HEK293 (cell line): ENCODE data around the gene ABTB2.

Source experiments
- BCL11A ChIP-seq: fragments of 450-650 bp; formaldehyde crosslinking; IDR thresholded peaks from 2 replicates; pipeline ENCODE4 v1.5.1; 2016; ENCODE audit warnings: low read depth, missing biosample characterization, missing genetic modification characterization
- EGR2 ChIP-seq: fragments of 450-650 bp; formaldehyde crosslinking; IDR thresholded peaks from 2 replicates; pipeline ENCODE4 v1.5.1; 2016; ENCODE audit warnings: low read depth, missing biosample characterization, missing genetic modification characterization
- GFI1B ChIP-seq: fragments of 450-650 bp; formaldehyde crosslinking; IDR thresholded peaks from 2 replicates; pipeline ENCODE4 v1.5.1; 2016; ENCODE audit warnings: missing biosample characterization, missing genetic modification characterization
- PRDM4 ChIP-seq: fragments of 450-650 bp; formaldehyde crosslinking; IDR thresholded peaks from 2 replicates; pipeline ENCODE4 v1.5.1; 2017; ENCODE audit warnings: missing biosample characterization, missing genetic modification characterization
- SALL2 ChIP-seq: fragments of 450-650 bp; formaldehyde crosslinking; IDR thresholded peaks from 2 replicates; pipeline ENCODE4 v1.5.0; 2017; ENCODE audit warnings: missing biosample characterization, mild to moderate bottlenecking, missing genetic modification characterization, borderline replicate concordance
- SP7 ChIP-seq: fragments of 450-650 bp; formaldehyde crosslinking; IDR thresholded peaks from 2 replicates; pipeline ENCODE4 v1.5.1; 2016; ENCODE audit warnings: missing biosample characterization, missing genetic modification characterization
- TRIM28 ChIP-seq: IDR thresholded peaks from 2 replicates; pipeline ENCODE4 v1.6.1; 2011; ENCODE audit warnings: low read length, control low read depth, borderline replicate concordance
- ZBTB17 ChIP-seq: fragments of 450-650 bp; formaldehyde crosslinking; IDR thresholded peaks from 2 replicates; pipeline ENCODE4 v1.5.1; 2016; ENCODE audit warnings: missing biosample characterization, missing genetic modification characterization
- ZBTB44 ChIP-seq: fragments of 450-650 bp; IDR thresholded peaks from 2 replicates; pipeline ENCODE4 v1.5.1; 2018; ENCODE audit warnings: missing biosample characterization, mild to moderate bottlenecking, missing genetic modification characterization
- ZBTB7A ChIP-seq: fragments of 450-650 bp; formaldehyde crosslinking; IDR thresholded peaks from 2 replicates; pipeline ENCODE4 v1.5.1; 2016; ENCODE audit warnings: low read depth, missing biosample characterization, missing genetic modification characterization
- ZNF138 ChIP-seq: fragments of 450-650 bp; formaldehyde crosslinking; IDR thresholded peaks from 2 replicates; pipeline ENCODE4 v1.5.1; 2016; ENCODE audit warnings: missing biosample characterization, missing genetic modification characterization, borderline replicate concordance
- ZNF157 ChIP-seq: fragments of 450-650 bp; formaldehyde crosslinking; IDR thresholded peaks from 2 replicates; pipeline ENCODE4 v1.5.1; 2016; ENCODE audit warnings: missing biosample characterization, missing genetic modification characterization
- ZNF2 ChIP-seq: fragments of 450-650 bp; formaldehyde crosslinking; IDR thresholded peaks from 2 replicates; pipeline ENCODE4 v1.5.1; 2016; ENCODE audit warnings: missing biosample characterization, missing genetic modification characterization
- ZNF221 ChIP-seq: fragments of 450-650 bp; formaldehyde crosslinking; IDR thresholded peaks from 2 replicates; pipeline ENCODE4 v1.5.1; 2017; ENCODE audit warnings: missing biosample characterization, missing genetic modification characterization, borderline replicate concordance
- ZNF223 ChIP-seq: fragments of 450-650 bp; formaldehyde crosslinking; IDR thresholded peaks from 2 replicates; pipeline ENCODE4 v1.5.1; 2016; ENCODE audit warnings: missing biosample characterization, missing genetic modification characterization
- ZNF274 ChIP-seq, 2 experiments: fragments of 200-500 bp in 1 of 2; fragments of 450-650 bp in 1 of 2; sonication (Bioruptor generic) in 1 of 2; formaldehyde crosslinking in 1 of 2; IDR thresholded peaks; 2 replicates each; pipeline versions ENCODE4 v1.5.1 to v1.6.1; 2014 to 2016; ENCODE audit warnings: borderline replicate concordance in 1 of 2, inconsistent platforms in 1 of 2, low read length in 1 of 2, missing biosample characterization in 1 of 2, missing genetic modification characterization in 1 of 2
- ZNF335 ChIP-seq: fragments of 450-650 bp; formaldehyde crosslinking; conservative IDR thresholded peaks from 2 replicates; pipeline ENCODE4 v1.5.1; 2016; ENCODE audit warnings: missing biosample characterization, missing genetic modification characterization
- ZNF48 ChIP-seq: fragments of 450-650 bp; formaldehyde crosslinking; IDR thresholded peaks from 2 replicates; pipeline ENCODE4 v1.5.1; 2016; ENCODE audit warnings: missing biosample characterization, missing genetic modification characterization
- ZNF558 ChIP-seq: fragments of 450-650 bp; formaldehyde crosslinking; IDR thresholded peaks from 2 replicates; pipeline ENCODE4 v1.5.1; 2016; ENCODE audit warnings: missing biosample characterization, missing genetic modification characterization
- ZNF561 ChIP-seq: fragments of 450-650 bp; IDR thresholded peaks from 2 replicates; pipeline ENCODE4 v1.5.1; 2018; ENCODE audit warnings: missing biosample characterization, missing genetic modification characterization, borderline replicate concordance
- ZNF610 ChIP-seq: fragments of 450-650 bp; formaldehyde crosslinking; IDR thresholded peaks from 2 replicates; pipeline ENCODE4 v1.5.1; 2016; ENCODE audit warnings: missing biosample characterization, missing genetic modification characterization, borderline replicate concordance
- ZNF624 ChIP-seq: fragments of 450-650 bp; formaldehyde crosslinking; IDR thresholded peaks from 2 replicates; pipeline ENCODE4 v1.5.1; 2017; ENCODE audit warnings: missing biosample characterization, missing genetic modification characterization
- ZNF677 ChIP-seq: fragments of 450-650 bp; IDR thresholded peaks from 2 replicates; pipeline ENCODE4 v1.5.0; 2018; ENCODE audit warnings: missing biosample characterization, mild to moderate bottlenecking, missing genetic modification characterization, moderate library complexity
- ZNF791 ChIP-seq: fragments of 450-650 bp; formaldehyde crosslinking; IDR thresholded peaks from 2 replicates; pipeline ENCODE4 v1.5.1; 2016; ENCODE audit warnings: missing biosample characterization, missing genetic modification characterization
- ZNF792 ChIP-seq: fragments of 450-650 bp; formaldehyde crosslinking; IDR thresholded peaks from 2 replicates; pipeline ENCODE4 v1.5.1; 2016; ENCODE audit warnings: missing biosample characterization, missing genetic modification characterization
- TF ChIP-seq, protein P1 (sequence below): fragments of 450-650 bp; formaldehyde crosslinking; IDR thresholded peaks from 2 replicates; pipeline ENCODE4 v1.5.1; 2017; ENCODE audit warnings: missing biosample characterization, missing genetic modification characterization
- TF ChIP-seq, protein P2 (sequence below): fragments of 450-650 bp; formaldehyde crosslinking; IDR thresholded peaks from 2 replicates; pipeline ENCODE4 v1.5.0; 2017; ENCODE audit warnings: missing biosample characterization, missing genetic modification characterization, borderline replicate concordance
- TF ChIP-seq, protein P3 (sequence below): fragments of 450-650 bp; formaldehyde crosslinking; IDR thresholded peaks from 2 replicates; pipeline ENCODE4 v1.5.1; 2016; ENCODE audit warnings: missing biosample characterization, missing genetic modification characterization
- TF ChIP-seq, protein P4 (sequence below): fragments of 450-650 bp; formaldehyde crosslinking; IDR thresholded peaks from 2 replicates; pipeline ENCODE4 v1.5.1; 2016; ENCODE audit warnings: missing biosample characterization, missing genetic modification characterization

The ABTB2 gene

DNA sequence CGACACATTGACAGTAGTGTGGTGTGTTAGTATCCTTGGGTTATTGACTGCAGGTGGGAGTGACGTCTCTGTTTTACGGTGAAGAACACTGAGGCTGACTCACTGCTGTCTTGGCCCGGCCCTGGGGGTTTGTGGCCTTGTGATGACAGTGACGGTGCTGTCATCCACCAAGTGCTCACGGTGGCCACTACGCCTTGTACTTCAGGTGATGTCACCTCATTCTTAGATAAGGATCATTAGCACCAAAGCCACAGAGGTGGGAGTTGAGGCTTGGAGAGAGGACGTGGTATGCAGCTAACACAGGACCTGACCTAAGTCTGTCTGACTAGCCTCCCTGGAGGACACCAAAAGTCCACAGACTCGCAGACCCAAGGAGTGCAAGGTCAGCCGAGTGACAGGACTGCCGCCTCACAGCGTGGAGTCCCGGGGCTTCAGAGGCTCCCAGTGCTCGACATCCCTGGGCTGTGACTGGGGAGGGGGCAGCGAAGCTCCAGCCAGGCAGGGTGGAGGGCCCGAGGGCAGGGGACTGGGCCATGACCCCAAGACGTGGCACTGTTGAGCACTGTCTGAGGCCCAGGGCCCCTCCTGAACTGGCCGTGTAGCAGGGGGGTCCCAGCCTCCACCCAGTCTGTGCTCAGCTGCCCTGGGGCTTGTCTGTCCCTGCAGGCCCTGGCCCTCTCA lies 195.9 kb downstream of the ABTB2 start (continued):
- no peak for TF ChIP-seq BCL11A
- TF ChIP-seq TRIM28, result no peak
- TF ChIP-seq ZBTB7A, result no peak
- TF ChIP-seq ZBTB44 (tag by site-specific recombination), result no peak
- TF ChIP-seq GFI1B (tag by site-specific recombination), result no peak
- TF ChIP-seq PRDM4 (tag by site-specific recombination), result no peak
- TF ChIP-seq ZNF157 (tag by site-specific recombination), result no peak
- TF ChIP-seq ZNF274 (IDR thresholded peaks at IDR 0.05; ENCODE audit: low read length), result no peak
- no peak for TF ChIP-seq ZNF274 (tag by site-specific recombination; IDR thresholded peaks at IDR 0.05; ENCODE audit: borderline replicate concordance)
- TF ChIP-seq ZNF624 (tag by site-specific recombination), result no peak
- TF ChIP-seq ZNF138 (tag by site-specific recombination), result no peak
- TF ChIP-seq ZNF677 (tag by site-specific recombination), result no peak
- peak; percentile 86 for TF ChIP-seq SP7
- TF ChIP-seq, protein P1, sequence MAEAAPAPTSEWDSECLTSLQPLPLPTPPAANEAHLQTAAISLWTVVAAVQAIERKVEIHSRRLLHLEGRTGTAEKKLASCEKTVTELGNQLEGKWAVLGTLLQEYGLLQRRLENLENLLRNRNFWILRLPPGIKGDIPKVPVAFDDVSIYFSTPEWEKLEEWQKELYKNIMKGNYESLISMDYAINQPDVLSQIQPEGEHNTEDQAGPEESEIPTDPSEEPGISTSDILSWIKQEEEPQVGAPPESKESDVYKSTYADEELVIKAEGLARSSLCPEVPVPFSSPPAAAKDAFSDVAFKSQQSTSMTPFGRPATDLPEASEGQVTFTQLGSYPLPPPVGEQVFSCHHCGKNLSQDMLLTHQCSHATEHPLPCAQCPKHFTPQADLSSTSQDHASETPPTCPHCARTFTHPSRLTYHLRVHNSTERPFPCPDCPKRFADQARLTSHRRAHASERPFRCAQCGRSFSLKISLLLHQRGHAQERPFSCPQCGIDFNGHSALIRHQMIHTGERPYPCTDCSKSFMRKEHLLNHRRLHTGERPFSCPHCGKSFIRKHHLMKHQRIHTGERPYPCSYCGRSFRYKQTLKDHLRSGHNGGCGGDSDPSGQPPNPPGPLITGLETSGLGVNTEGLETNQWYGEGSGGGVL (tag by site-specific recombination), result no peak
- TF ChIP-seq ZNF48 (tag by site-specific recombination), result no peak
- no peak for TF ChIP-seq ZNF335 (tag by site-specific recombination)
- peak; percentile 55; the same call in 1 of the 2 replicates for TF ChIP-seq EGR2 (tag by site-specific recombination)
- TF ChIP-seq, protein P2, sequence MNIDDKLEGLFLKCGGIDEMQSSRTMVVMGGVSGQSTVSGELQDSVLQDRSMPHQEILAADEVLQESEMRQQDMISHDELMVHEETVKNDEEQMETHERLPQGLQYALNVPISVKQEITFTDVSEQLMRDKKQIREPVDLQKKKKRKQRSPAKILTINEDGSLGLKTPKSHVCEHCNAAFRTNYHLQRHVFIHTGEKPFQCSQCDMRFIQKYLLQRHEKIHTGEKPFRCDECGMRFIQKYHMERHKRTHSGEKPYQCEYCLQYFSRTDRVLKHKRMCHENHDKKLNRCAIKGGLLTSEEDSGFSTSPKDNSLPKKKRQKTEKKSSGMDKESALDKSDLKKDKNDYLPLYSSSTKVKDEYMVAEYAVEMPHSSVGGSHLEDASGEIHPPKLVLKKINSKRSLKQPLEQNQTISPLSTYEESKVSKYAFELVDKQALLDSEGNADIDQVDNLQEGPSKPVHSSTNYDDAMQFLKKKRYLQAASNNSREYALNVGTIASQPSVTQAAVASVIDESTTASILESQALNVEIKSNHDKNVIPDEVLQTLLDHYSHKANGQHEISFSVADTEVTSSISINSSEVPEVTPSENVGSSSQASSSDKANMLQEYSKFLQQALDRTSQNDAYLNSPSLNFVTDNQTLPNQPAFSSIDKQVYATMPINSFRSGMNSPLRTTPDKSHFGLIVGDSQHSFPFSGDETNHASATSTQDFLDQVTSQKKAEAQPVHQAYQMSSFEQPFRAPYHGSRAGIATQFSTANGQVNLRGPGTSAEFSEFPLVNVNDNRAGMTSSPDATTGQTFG (tag by site-specific recombination), result no peak
- TF ChIP-seq ZNF610 (tag by site-specific recombination), result no peak
- no peak for TF ChIP-seq ZBTB17
- no peak for TF ChIP-seq SALL2 (tag by site-specific recombination)
- TF ChIP-seq ZNF221 (tag by site-specific recombination), result no peak
- TF ChIP-seq, protein P3, sequence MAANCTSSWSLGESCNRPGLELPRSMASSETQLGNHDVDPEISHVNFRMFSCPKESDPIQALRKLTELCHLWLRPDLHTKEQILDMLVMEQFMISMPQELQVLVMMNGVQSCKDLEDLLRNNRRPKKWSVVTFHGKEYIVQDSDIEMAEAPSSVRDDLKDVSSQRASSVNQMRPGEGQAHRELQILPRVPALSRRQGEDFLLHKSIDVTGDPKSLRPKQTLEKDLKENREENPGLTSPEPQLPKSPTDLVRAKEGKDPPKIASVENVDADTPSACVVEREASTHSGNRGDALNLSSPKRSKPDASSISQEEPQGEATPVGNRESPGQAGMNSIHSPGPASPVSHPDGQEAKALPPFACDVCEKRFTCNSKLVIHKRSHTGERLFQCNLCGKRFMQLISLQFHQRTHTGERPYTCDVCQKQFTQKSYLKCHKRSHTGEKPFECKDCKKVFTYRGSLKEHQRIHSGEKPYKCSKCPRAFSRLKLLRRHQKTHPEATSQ (tag by site-specific recombination), result no peak
- TF ChIP-seq ZNF792 (tag by site-specific recombination), result no peak
- no peak for TF ChIP-seq ZNF223 (tag by site-specific recombination)
- TF ChIP-seq ZNF791, result no peak
- no peak for TF ChIP-seq ZNF2 (tag by site-specific recombination)
- TF ChIP-seq, protein P4, sequence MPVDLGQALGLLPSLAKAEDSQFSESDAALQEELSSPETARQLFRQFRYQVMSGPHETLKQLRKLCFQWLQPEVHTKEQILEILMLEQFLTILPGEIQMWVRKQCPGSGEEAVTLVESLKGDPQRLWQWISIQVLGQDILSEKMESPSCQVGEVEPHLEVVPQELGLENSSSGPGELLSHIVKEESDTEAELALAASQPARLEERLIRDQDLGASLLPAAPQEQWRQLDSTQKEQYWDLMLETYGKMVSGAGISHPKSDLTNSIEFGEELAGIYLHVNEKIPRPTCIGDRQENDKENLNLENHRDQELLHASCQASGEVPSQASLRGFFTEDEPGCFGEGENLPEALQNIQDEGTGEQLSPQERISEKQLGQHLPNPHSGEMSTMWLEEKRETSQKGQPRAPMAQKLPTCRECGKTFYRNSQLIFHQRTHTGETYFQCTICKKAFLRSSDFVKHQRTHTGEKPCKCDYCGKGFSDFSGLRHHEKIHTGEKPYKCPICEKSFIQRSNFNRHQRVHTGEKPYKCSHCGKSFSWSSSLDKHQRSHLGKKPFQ (tag by site-specific recombination), result no peak
- no peak for TF ChIP-seq ZNF558 (tag by site-specific recombination)
- no peak for TF ChIP-seq ZNF561
